ENCODE results near the gene STS.

The STS gene

DNA sequence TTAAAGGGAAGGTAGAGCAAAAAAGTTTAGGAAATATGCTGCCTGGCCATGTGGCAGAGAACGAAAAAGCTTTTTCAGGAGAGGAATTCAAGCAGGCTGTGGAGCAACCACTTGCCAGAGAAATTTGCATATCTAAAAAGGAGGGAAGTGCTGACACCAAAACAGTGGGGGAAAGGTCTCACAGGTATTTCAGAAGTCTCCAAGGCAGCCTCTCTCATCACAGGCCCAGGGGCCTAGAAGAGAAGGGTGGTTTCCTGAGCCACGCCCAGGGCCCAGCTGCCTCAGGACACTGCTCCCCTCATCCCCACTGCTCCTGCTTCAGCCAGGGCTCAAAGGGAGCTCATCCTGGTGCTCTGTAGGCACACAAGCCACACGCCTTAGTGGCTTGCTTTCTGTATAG is 29.9 kb upstream of the STS start:
- Histone ChIP-seq H3K9ac (ENCODE audit: low read depth, low read length, poor library complexity) (no peak overlapping the region), H4K8ac (ENCODE audit: low read depth, low read length) (no peak overlapping the region), H3K4me2 (ENCODE audit: insufficient read depth, low read length, poor library complexity, severe bottlenecking) (no peak overlapping the region), H3K79me1 (ENCODE audit: low read depth, low read length) (no peaks in the 10 kb centered on the region), H3K27me3 (ENCODE audit: control insufficient read depth in 3 of 3, insufficient read depth in 3 of 3, low read depth in 1 of 3, low read length in 3 of 3) (no peaks in the 10 kb centered on the region), H3K4me1 (ENCODE audit: control insufficient read depth in 2 of 2, insufficient read depth in 1 of 2, low read depth in 1 of 2, low read length in 2 of 2) (no peaks in the 10 kb centered on the region), H2AFZ (ENCODE audit: low read length) (no peak overlapping the region), H2BK12ac (ENCODE audit: low read length) (no peak overlapping the region), H3K9me3 (replicated peaks in 1 of 2; ENCODE audit: control insufficient read depth in 2 of 2, insufficient read depth in 1 of 2, low read depth in 1 of 2, low read length in 2 of 2) (no peaks in the 10 kb centered on the region), H2BK120ac (ENCODE audit: low read depth, low read length) (no peak overlapping the region), H3K14ac (ENCODE audit: low read length) (no peak overlapping the region), H3K4ac (ENCODE audit: low read length) (no peak overlapping the region), H4K91ac (ENCODE audit: low read depth, low read length, poor library complexity) (no peak overlapping the region), H2BK15ac (ENCODE audit: low read length) (no peak overlapping the region), H3K4me3 (ENCODE audit: low read length in 2 of 2) (no peak overlapping the region), H3K18ac (ENCODE audit: low read length) (no peak overlapping the region), H3K23ac (ENCODE audit: low read depth, low read length, poor library complexity) (no peak overlapping the region), H3K36me3 (replicated peaks in 1 of 2; ENCODE audit: control insufficient read depth in 2 of 2, insufficient read depth in 2 of 2, low read length in 2 of 2) (no peaks in the 10 kb centered on the region), H2BK5ac (ENCODE audit: low read length) (no peak overlapping the region), H3K27ac (replicated peaks; ENCODE audit: low read length) (no peak overlapping the region), H2AK5ac (ENCODE audit: low read depth, low read length) (no peak overlapping the region)
- WGBS, 2 donors (ENCODE audit: extremely low coverage in 2 of 2, insufficient read length in 2 of 2, insufficient replicate concordance in 1 of 2), result no CpG with 5 or more reads among the region's 3 CpGs
- no peak for DNase-seq (ENCODE audit: low spot score)

DNA sequence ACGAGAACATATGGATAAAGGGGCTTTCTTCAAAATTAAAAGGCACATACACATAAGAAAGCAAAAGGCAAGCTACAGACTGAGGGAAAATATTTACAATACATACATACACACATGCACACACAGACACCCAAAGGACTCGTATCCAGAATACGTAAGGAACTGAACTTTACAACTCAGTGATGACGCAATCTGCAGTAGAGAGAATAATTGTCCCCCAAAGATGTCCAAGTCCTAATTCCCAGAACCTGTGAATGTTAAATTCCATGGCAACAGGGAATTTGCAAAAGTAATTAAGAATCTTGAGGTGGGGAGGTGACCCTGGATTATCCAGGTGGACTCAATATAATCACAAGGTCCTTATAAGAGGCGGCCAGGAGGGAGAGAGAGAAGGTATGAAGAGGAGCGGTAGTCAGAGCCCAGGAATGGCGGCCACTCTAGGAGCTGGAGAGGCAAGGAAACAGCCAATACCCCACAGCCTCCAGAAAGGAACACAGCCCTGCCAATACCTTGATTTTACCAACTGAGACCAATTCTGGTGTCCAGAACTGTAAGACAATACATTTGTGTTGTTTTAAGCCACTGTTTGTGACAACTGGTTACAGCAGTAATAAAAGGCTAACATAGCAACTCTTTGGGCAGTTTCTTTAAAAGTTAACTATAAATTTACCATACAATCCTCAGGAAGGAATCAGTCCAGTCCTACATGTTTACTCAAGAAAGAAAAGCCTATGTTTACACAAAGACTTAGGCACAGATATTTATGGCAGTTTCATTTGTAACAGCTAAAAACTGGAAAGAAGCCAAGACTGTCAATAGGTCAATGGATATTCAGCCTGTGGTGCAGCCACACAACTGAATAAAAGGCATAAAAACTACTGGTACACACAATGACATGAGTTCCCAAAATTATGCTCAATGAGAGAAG is 27.3 kb upstream of the STS start:
- H2BK12ac ChIP-seq (ENCODE audit: low read length), result no peak overlapping the region
- no peaks in the 10 kb centered on the region for H3K27me3 ChIP-seq (ENCODE audit: control insufficient read depth in 3 of 3, insufficient read depth in 3 of 3, low read depth in 1 of 3, low read length in 3 of 3)
- H3K4me3 ChIP-seq (ENCODE audit: low read length in 2 of 2), result no peak overlapping the region
- H4K8ac ChIP-seq (ENCODE audit: low read depth, low read length), result no peak overlapping the region
- no peak overlapping the region for H2BK15ac ChIP-seq (ENCODE audit: low read length)
- H3K4ac ChIP-seq (ENCODE audit: low read length), result no peak overlapping the region
- no peak overlapping the region for H2AFZ ChIP-seq (ENCODE audit: low read length)
- no peak overlapping the region for H2BK5ac ChIP-seq (ENCODE audit: low read length)
- no peak overlapping the region for H3K27ac ChIP-seq (replicated peaks; ENCODE audit: low read length)
- no peaks in the 10 kb centered on the region for H3K36me3 ChIP-seq (replicated peaks in 1 of 2; ENCODE audit: control insufficient read depth in 2 of 2, insufficient read depth in 2 of 2, low read length in 2 of 2)
- H3K79me1 ChIP-seq (ENCODE audit: low read depth, low read length), result no peaks in the 10 kb centered on the region
- no peak overlapping the region for H2BK120ac ChIP-seq (ENCODE audit: low read depth, low read length)
- H3K9me3 ChIP-seq (replicated peaks in 1 of 2; ENCODE audit: control insufficient read depth in 2 of 2, insufficient read depth in 1 of 2, low read depth in 1 of 2, low read length in 2 of 2), result no peaks in the 10 kb centered on the region
- H2AK5ac ChIP-seq (ENCODE audit: low read depth, low read length), result no peak overlapping the region
- no peak for DNase-seq (ENCODE audit: low spot score)
- no CpG with 5 or more reads among the region's 7 CpGs for WGBS, 2 donors (ENCODE audit: extremely low coverage in 2 of 2, insufficient read length in 2 of 2, insufficient replicate concordance in 1 of 2)
- no peak overlapping the region for H3K14ac ChIP-seq (ENCODE audit: low read length)
- no peak overlapping the region for H3K9ac ChIP-seq (ENCODE audit: low read depth, low read length, poor library complexity)
- H4K91ac ChIP-seq (ENCODE audit: low read depth, low read length, poor library complexity), result no peak overlapping the region
- no peak overlapping the region for H3K18ac ChIP-seq (ENCODE audit: low read length)
- no peak overlapping the region for H3K4me2 ChIP-seq (ENCODE audit: insufficient read depth, low read length, poor library complexity, severe bottlenecking)
- no peak overlapping the region for H3K23ac ChIP-seq (ENCODE audit: low read depth, low read length, poor library complexity)
- no peaks in the 10 kb centered on the region for H3K4me1 ChIP-seq (ENCODE audit: control insufficient read depth in 2 of 2, insufficient read depth in 1 of 2, low read depth in 1 of 2, low read length in 2 of 2)

- H2BK12ac ChIP-seq (ENCODE audit: low read length), result no peak overlapping the region
- H3K9ac ChIP-seq (ENCODE audit: low read depth, low read length, poor library complexity), result no peak overlapping the region
- no peaks in the 10 kb centered on the region for H3K9me3 ChIP-seq (replicated peaks in 1 of 2; ENCODE audit: control insufficient read depth in 2 of 2, insufficient read depth in 1 of 2, low read depth in 1 of 2, low read length in 2 of 2)
- no peak overlapping the region for H2AFZ ChIP-seq (ENCODE audit: low read length)
- no peak overlapping the region for H4K91ac ChIP-seq (ENCODE audit: low read depth, low read length, poor library complexity)
- H3K27me3 ChIP-seq (ENCODE audit: control insufficient read depth in 3 of 3, insufficient read depth in 3 of 3, low read depth in 1 of 3, low read length in 3 of 3), result no peaks in the 10 kb centered on the region
- H3K79me1 ChIP-seq (ENCODE audit: low read depth, low read length), result no peaks in the 10 kb centered on the region
- no peaks in the 10 kb centered on the region for H3K4me1 ChIP-seq (ENCODE audit: control insufficient read depth in 2 of 2, insufficient read depth in 1 of 2, low read depth in 1 of 2, low read length in 2 of 2)
- H4K8ac ChIP-seq (ENCODE audit: low read depth, low read length), result no peak overlapping the region
- no peak overlapping the region for H3K18ac ChIP-seq (ENCODE audit: low read length)
- DNase-seq (ENCODE audit: low spot score), result no peak
- no peak overlapping the region for H3K4ac ChIP-seq (ENCODE audit: low read length)
- no peak overlapping the region for H3K4me3 ChIP-seq (ENCODE audit: low read length in 2 of 2)
- H3K4me2 ChIP-seq (ENCODE audit: insufficient read depth, low read length, poor library complexity, severe bottlenecking), result no peak overlapping the region
- no peak overlapping the region for H3K14ac ChIP-seq (ENCODE audit: low read length)
- H2BK5ac ChIP-seq (ENCODE audit: low read length), result no peak overlapping the region
- WGBS, 2 donors (ENCODE audit: extremely low coverage in 2 of 2, insufficient read length in 2 of 2, insufficient replicate concordance in 1 of 2), result no CpG with 5 or more reads among the region's 2 CpGs
- no peaks in the 10 kb centered on the region for H3K36me3 ChIP-seq (replicated peaks in 1 of 2; ENCODE audit: control insufficient read depth in 2 of 2, insufficient read depth in 2 of 2, low read length in 2 of 2)
- no peak overlapping the region for H2BK120ac ChIP-seq (ENCODE audit: low read depth, low read length)
- no peak overlapping the region for H2BK15ac ChIP-seq (ENCODE audit: low read length)
- H3K23ac ChIP-seq (ENCODE audit: low read depth, low read length, poor library complexity), result no peak overlapping the region
- H3K27ac ChIP-seq (replicated peaks; ENCODE audit: low read length), result no peak overlapping the region
- H2AK5ac ChIP-seq (ENCODE audit: low read depth, low read length), result no peak overlapping the region
These were observed 26.7 kb upstream of the STS start for GRCh38 chrX:7120878-7121219.

DNA sequence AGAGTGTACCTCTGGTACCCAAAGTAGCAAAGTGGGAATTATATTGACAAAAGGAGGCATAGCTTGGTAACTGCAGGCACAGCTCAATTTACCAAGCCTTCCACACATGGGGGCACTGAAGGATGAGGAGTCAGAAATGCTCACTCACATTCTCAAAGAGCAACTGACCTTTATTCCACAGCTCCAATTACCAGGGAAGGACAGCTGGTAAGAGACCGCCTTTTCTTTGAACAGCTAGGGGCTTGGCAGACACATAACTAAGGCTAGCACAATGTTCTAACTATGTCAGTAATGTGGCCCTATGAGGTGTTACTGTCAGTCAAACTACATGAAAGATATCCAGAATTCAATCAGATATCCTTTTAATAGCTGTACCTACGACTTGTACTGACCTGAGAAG is 20.5 kb upstream of the STS start:
- no peak overlapping the region for H3K4ac ChIP-seq (ENCODE audit: low read length)
- no peak overlapping the region for H3K9ac ChIP-seq (ENCODE audit: low read depth, low read length, poor library complexity)
- no peaks in the 10 kb centered on the region for H3K27me3 ChIP-seq (ENCODE audit: control insufficient read depth in 3 of 3, insufficient read depth in 3 of 3, low read depth in 1 of 3, low read length in 3 of 3)
- H2AFZ ChIP-seq (ENCODE audit: low read length), result no peak overlapping the region
- H3K4me3 ChIP-seq (ENCODE audit: low read length in 2 of 2), result no peak overlapping the region
- H3K79me1 ChIP-seq (ENCODE audit: low read depth, low read length), result peaks cover 3% of the 10 kb centered on the region
- no peak overlapping the region for H3K23ac ChIP-seq (ENCODE audit: low read depth, low read length, poor library complexity)
- H3K9me3 ChIP-seq (replicated peaks in 1 of 2; ENCODE audit: control insufficient read depth in 2 of 2, insufficient read depth in 1 of 2, low read depth in 1 of 2, low read length in 2 of 2), result no peaks in the 10 kb centered on the region
- H3K14ac ChIP-seq (ENCODE audit: low read length), result no peak overlapping the region
- H3K36me3 ChIP-seq (replicated peaks in 1 of 2; ENCODE audit: control insufficient read depth in 2 of 2, insufficient read depth in 2 of 2, low read length in 2 of 2), result no peaks in the 10 kb centered on the region
- H3K27ac ChIP-seq (replicated peaks; ENCODE audit: low read length), result no peak overlapping the region
- no peak overlapping the region for H2BK12ac ChIP-seq (ENCODE audit: low read length)
- no peak overlapping the region for H2BK15ac ChIP-seq (ENCODE audit: low read length)
- H3K18ac ChIP-seq (ENCODE audit: low read length), result no peak overlapping the region
- H2BK120ac ChIP-seq (ENCODE audit: low read depth, low read length), result no peak overlapping the region
- no peak overlapping the region for H2BK5ac ChIP-seq (ENCODE audit: low read length)
- H4K8ac ChIP-seq (ENCODE audit: low read depth, low read length), result no peak overlapping the region
- H3K4me1 ChIP-seq (ENCODE audit: control insufficient read depth in 2 of 2, insufficient read depth in 1 of 2, low read depth in 1 of 2, low read length in 2 of 2), result no peaks in the 10 kb centered on the region
- no CpG with 5 or more reads among the region's 2 CpGs for WGBS, 2 donors (ENCODE audit: extremely low coverage in 2 of 2, insufficient read length in 2 of 2, insufficient replicate concordance in 1 of 2)
- H4K91ac ChIP-seq (ENCODE audit: low read depth, low read length, poor library complexity), result no peak overlapping the region
- no peak overlapping the region for H3K4me2 ChIP-seq (ENCODE audit: insufficient read depth, low read length, poor library complexity, severe bottlenecking)
- peak; percentile 4 for DNase-seq (ENCODE audit: low spot score)
- H2AK5ac ChIP-seq (ENCODE audit: low read depth, low read length), result no peak overlapping the region

Data from neuronal stem cell (in vitro differentiated cells).